ENCODE results near the gene CARD11.
"Not testable (repeated sequence)": the region's sequence is repeated elsewhere in the genome, so short reads cannot be mapped to it uniquely, and the experiment has no call there.

The CARD11 gene

GRCh38 chr7:3063016-3063753 is 19.5 kb upstream of the CARD11 start:
- no peak for DNase-seq

GRCh38 chr7:3057066-3057420 is 13.4 kb upstream of the CARD11 start:
- no peak for DNase-seq

- no peak for DNase-seq
These were observed 12.8 kb upstream of the CARD11 start for GRCh38 chr7:3056234-3057065.

GRCh38 chr7:3055626-3056025 is 12.0 kb upstream of the CARD11 start:
- no peak for DNase-seq

- DNase-seq, result no peak
These were observed 692 bp downstream of the CARD11 start for GRCh38 chr7:3042861-3043489.

- DNase-seq, result no peak
These were observed 1.5 kb downstream of the CARD11 start for GRCh38 chr7:3041986-3042675.

GRCh38 chr7:3039787-3040186 is 3.9 kb downstream of the CARD11 start:
- DNase-seq, result no peak

GRCh38 chr7:3038011-3038410 is 5.7 kb downstream of the CARD11 start:
- DNase-seq, result not testable (repeated sequence)

- no peak for DNase-seq
These were observed 6.4 kb downstream of the CARD11 start for GRCh38 chr7:3037259-3037658.

GRCh38 chr7:3034591-3035150 is 9.0 kb downstream of the CARD11 start:
- DNase-seq, result no peak

GRCh38 chr7:3033581-3033980 is 10.1 kb downstream of the CARD11 start:
- DNase-seq, result no peak

- no peak for DNase-seq
These were observed 10.5 kb downstream of the CARD11 start for GRCh38 chr7:3033136-3033535.

GRCh38 chr7:3032256-3032655 is 11.4 kb downstream of the CARD11 start:
- DNase-seq, result no peak

- no peak for DNase-seq
These were observed 14.5 kb downstream of the CARD11 start for GRCh38 chr7:3029138-3029537.

- no peak for DNase-seq
These were observed 14.9 kb downstream of the CARD11 start for GRCh38 chr7:3028758-3029093.

- DNase-seq, result no peak
These were observed 15.5 kb downstream of the CARD11 start for GRCh38 chr7:3028071-3028757.

GRCh38 chr7:3027005-3027845 is 16.4 kb downstream of the CARD11 start:
- DNase-seq, result no peak

GRCh38 chr7:3025616-3026015 is 18.1 kb downstream of the CARD11 start:
- no peak for DNase-seq

GRCh38 chr7:3021825-3022224 is 21.8 kb downstream of the CARD11 start:
- DNase-seq, result no peak

- not testable (repeated sequence) for DNase-seq
These were observed 22.4 kb downstream of the CARD11 start for GRCh38 chr7:3021224-3021623.

- DNase-seq, result no peak
These were observed 23.3 kb downstream of the CARD11 start for GRCh38 chr7:3020416-3020815.

GRCh38 chr7:3019801-3020200 is 23.9 kb downstream of the CARD11 start:
- no peak for DNase-seq
